Left ventricle myocardium inferior (tissue), 1 donor: Measurements from ENCODE around the gene CD48. TPM values are rescaled to one million over a fixed set of nuclear protein-coding genes. Genes with fewer than 3 reads are reported as not detected.
"Not testable (repeated sequence)": the region's sequence is repeated elsewhere in the genome, so short reads cannot be mapped to it uniquely, and the experiment has no call there.

ENCODE experiments used
- DNase-seq: peaks from one replicate; pipeline ENCODE4 v3.0.0-alpha.2; 2020
- H3K27ac ChIP-seq: fragments of 200-600 bp; replicated peaks from 2 replicates; pipeline ENCODE4 v1.8.0; 2021
- H3K27me3 ChIP-seq: fragments of 200-600 bp; 2 replicates; pipeline ENCODE4 v1.8.0; 2021; ENCODE audit warnings: low read depth
- H3K36me3 ChIP-seq: fragments of 200-600 bp; 2 replicates; pipeline ENCODE4 v1.8.0; 2021
- H3K4me1 ChIP-seq: fragments of 200-600 bp; 2 replicates; pipeline ENCODE4 v1.8.0; 2021
- H3K4me3 ChIP-seq: fragments of 200-600 bp; 2 replicates; pipeline ENCODE4 v1.8.0; 2021; ENCODE audit warnings: mild to moderate bottlenecking, moderate library complexity
- H3K9me3 ChIP-seq: fragments of 200-600 bp; replicated peaks from 2 replicates; pipeline ENCODE4 v1.8.0; 2021
- intact Hi-C: fragments of 100-400 bp; cut with micrococcal nuclease; formaldehyde crosslinking; loops from one replicate; pipeline ENCODE4 v1.11.0; 2022
- total RNA-seq: library from RNA; stranded (reverse); fragmentation: NEBNext Ultra II Directional; extraction: Animal tissue kit (Norgen Biotek cat#: 25700); gene quantifications from one replicate; pipeline ENCODE4 v1.2.1, GENCODE V29; 2021
- TF ChIP-seq, protein P1 (sequence below): fragments of 200-600 bp; IDR thresholded peaks from 2 replicates; pipeline ENCODE4 v1.8.0; 2021; ENCODE audit warnings: antibody characterized with exemption, mild to moderate bottlenecking, borderline replicate concordance
- donor health status: DM: no; HTN: yes; CAD: no; lungs with severe emphysema.

Gene CD48
- total RNA-seq, 1 donor from 2014 or later: 1.3 TPM

DNA sequence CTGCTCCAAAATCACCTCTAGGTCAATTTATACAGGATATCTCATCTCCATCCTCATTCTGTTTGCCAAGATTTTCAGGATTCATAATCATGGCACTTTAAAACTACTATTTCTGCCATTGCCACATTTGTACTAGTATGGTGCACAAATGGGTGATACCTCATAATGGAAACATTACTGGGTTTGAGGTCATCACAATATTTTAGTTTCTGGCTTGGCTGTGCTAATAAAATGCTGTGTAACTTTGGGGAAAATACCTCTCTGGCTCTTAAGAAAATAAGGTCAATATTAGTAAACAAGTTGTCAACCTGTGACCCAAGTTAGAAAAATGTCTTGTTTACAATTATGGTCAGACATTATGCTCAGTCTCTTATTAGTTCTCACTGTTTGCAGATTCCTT is 22.7 kb upstream of the CD48 start:
- H3K27me3 ChIP-seq: peaks cover 4% of the 10 kb centered on the region
- TF ChIP-seq, protein P1, sequence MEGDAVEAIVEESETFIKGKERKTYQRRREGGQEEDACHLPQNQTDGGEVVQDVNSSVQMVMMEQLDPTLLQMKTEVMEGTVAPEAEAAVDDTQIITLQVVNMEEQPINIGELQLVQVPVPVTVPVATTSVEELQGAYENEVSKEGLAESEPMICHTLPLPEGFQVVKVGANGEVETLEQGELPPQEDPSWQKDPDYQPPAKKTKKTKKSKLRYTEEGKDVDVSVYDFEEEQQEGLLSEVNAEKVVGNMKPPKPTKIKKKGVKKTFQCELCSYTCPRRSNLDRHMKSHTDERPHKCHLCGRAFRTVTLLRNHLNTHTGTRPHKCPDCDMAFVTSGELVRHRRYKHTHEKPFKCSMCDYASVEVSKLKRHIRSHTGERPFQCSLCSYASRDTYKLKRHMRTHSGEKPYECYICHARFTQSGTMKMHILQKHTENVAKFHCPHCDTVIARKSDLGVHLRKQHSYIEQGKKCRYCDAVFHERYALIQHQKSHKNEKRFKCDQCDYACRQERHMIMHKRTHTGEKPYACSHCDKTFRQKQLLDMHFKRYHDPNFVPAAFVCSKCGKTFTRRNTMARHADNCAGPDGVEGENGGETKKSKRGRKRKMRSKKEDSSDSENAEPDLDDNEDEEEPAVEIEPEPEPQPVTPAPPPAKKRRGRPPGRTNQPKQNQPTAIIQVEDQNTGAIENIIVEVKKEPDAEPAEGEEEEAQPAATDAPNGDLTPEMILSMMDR: no peak
- H3K36me3 ChIP-seq: no peaks in the 10 kb centered on the region
- no peaks in the 10 kb centered on the region for H3K4me1 ChIP-seq
- no peak for DNase-seq
- peaks cover 16% of the 10 kb centered on the region for H3K9me3 ChIP-seq
- H3K27ac ChIP-seq: no peak overlapping the region
- no peak overlapping the region for H3K4me3 ChIP-seq
- intact Hi-C loops: no loop called here

DNA sequence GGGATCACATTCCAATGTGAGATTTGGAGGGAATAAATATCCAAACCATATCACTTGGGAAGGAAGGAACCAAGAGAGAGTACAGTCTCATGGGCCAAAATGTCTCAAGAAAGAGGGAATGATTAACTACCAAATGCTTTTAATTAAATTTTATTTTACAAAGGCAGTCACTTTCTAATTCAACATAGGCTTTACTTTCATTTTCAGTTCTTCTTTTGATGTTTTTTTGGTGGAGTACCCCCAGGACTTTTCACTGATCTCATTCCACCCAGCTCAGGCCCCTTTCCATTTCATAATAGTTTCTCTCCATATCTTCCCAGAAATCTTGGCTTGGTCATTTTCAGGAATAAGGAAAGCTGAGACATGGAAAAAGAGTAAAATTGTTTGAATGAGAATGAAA is 22.3 kb upstream of the CD48 start:
- peaks cover 8% of the 10 kb centered on the region for H3K27me3 ChIP-seq
- DNase-seq: no peak
- TF ChIP-seq, protein P1: no peak
- H3K4me3 ChIP-seq: no peak overlapping the region
- H3K9me3 ChIP-seq: peaks cover 16% of the 10 kb centered on the region
- no peak overlapping the region for H3K27ac ChIP-seq
- intact Hi-C loops: no loop called here
- no peaks in the 10 kb centered on the region for H3K36me3 ChIP-seq
- H3K4me1 ChIP-seq: no peaks in the 10 kb centered on the region

DNA sequence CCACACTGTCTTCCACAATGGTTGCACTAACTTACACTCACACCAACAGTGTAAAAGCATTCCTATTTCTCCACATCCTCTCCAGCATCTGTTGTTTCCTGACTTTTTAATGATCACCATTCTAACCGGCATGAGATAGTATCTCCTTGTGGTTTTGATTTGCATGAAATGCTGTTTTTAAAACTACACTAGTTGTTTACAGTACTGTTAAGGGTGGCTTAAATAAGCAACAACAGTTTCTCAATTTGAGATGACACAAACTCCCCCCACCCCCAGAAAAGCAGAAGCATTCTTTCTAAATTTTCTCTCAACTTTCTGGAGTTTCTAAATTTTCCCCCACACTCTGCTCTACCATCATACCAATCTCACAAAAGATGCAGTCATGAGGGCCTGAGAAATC is 20.4 kb upstream of the CD48 start:
- Histone ChIP-seq H3K27ac (no peak overlapping the region), H3K4me1 (no peaks in the 10 kb centered on the region), H3K9me3 (peaks cover 9% of the 10 kb centered on the region), H3K27me3 (peaks cover 8% of the 10 kb centered on the region), H3K36me3 (no peaks in the 10 kb centered on the region), H3K4me3 (no peak overlapping the region)
- intact Hi-C loops: no loop called here
- DNase-seq: no peak
- TF ChIP-seq, protein P1: no peak

DNA sequence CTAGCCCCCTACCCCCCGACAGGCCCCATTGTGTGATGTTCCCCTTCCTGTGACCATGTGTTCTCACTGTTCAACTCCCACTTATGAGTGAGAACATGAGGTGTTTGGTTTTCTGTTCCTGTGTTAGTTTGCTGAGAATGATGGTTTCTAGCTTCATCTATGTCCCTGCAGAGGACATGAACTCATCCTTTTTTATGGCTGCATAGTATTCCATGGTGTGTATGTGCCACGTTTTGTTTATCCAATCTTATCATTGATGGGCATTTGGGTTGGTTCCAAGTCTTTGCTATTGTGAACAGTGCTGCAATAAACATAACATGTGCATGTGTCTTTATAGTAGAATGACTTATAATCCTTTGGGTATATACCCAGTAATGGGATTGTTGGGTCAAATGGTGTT is 19.9 kb upstream of the CD48 start:
- H3K4me1 ChIP-seq, H3K4me3 ChIP-seq, DNase-seq, H3K36me3 ChIP-seq, intact Hi-C loops, H3K9me3 ChIP-seq, H3K27me3 ChIP-seq, H3K27ac ChIP-seq: not testable (repeated sequence)

DNA sequence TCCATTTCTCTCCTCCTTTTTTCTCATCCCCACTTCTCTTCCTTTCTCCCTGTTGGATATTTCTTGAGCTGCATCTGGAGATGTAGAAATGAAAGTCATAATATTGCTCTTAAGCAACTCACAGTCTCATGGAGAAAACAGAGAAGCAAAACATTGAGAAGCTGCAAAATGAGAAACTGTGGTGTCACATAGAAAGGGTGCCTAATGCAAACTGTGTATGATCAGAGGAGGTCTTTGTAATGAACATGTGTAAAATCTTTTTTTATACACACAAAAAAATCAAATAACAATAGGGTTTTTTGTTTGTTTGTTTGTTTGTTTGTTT is 15.7 kb upstream of the CD48 start:
- TF ChIP-seq, protein P1: no peak
- H3K27me3 ChIP-seq: peaks cover 8% of the 10 kb centered on the region
- H3K27ac ChIP-seq: no peak overlapping the region
- H3K36me3 ChIP-seq: no peaks in the 10 kb centered on the region
- peaks cover 6% of the 10 kb centered on the region for H3K4me1 ChIP-seq
- intact Hi-C loops: loop anchor here (10.0 kb wide), 1 partner anchor 228 kb away; the partner anchor contains the start of gene ITLN2
- no peak overlapping the region for H3K4me3 ChIP-seq
- no peaks in the 10 kb centered on the region for H3K9me3 ChIP-seq
- DNase-seq: no peak

DNA sequence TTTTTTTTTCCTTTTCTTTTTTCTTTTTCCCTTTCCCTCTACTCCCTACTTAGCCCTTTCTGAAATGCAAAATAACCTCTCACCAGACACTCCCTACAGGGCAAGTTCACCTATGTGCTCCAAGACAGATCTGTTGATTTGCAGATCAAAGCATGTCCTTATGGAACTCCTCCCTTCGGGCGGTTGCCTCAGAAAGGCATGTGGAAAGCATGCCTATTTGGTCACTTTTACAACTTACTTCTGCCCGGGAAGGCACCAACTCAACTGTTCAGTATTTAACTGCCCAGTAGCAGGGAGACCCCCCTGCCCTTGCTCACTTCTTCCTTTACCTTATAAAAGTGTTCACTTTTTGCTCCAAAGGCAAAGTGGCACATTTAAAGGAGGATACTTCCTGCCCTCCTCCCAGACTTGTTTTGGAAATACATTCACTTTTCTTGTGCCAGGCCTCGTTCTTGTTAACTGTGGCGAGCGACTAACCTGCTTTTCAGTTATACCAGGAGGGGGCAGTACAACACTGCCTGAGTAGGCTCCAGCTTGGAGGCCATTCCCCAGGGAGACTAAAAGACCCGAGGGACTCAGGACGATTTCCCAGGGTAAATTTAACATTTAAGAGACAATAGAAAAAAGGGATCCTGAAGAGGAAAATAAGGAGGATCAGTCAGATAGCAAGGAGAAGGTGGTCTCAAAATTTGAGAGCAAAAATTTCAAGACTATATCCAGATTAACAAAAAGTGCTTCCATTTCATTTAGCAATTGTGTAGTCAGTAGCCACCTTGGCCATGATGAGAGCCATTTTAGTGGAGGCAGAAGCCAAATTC is 15.1 kb upstream of the CD48 start:
- H3K36me3 ChIP-seq: no peaks in the 10 kb centered on the region
- peaks cover 6% of the 10 kb centered on the region for H3K4me1 ChIP-seq
- intact Hi-C loops: loop anchor here (10.0 kb wide), 1 partner anchor 228 kb away; the partner anchor contains the start of gene ITLN2
- H3K4me3 ChIP-seq: no peak overlapping the region
- DNase-seq: no peak
- no peaks in the 10 kb centered on the region for H3K9me3 ChIP-seq
- H3K27me3 ChIP-seq: peaks cover 8% of the 10 kb centered on the region
- TF ChIP-seq, protein P1: peak; percentile 81
- H3K27ac ChIP-seq: no peak overlapping the region
